K562 (cell line): ENCODE results near the gene RNASEH2C. TPM values are rescaled to one million over a fixed set of nuclear protein-coding genes. Genes with fewer than 3 reads are reported as not detected.
A peak's percentile ranks its signal among the peaks of the same experiment; 100 is the strongest.

Experiments
- CHD1 ChIP-seq: fragments of 200-600 bp; sonication (generic); IDR thresholded peaks from one replicate; pipeline ENCODE4 v1.6.1; 2012; ENCODE audit warnings: mild to moderate bottlenecking, moderate library complexity, low read length, inconsistent platforms
- CREB3 ChIP-seq: fragments of 450-650 bp; conservative IDR thresholded peaks from 2 replicates; pipeline ENCODE4 v1.6.1; 2016; ENCODE audit warnings: missing genetic modification characterization, low read depth, mild to moderate bottlenecking, missing compliant biosample characterization, moderate library complexity
- ERF ChIP-seq: fragments of 450-650 bp; formaldehyde crosslinking; IDR thresholded peaks from 2 replicates; pipeline ENCODE4 v1.4.0; 2020; ENCODE audit warnings: mild to moderate bottlenecking, mixed read lengths
- HNRNPUL1 ChIP-seq: fragments of 200-400 bp; formaldehyde crosslinking; IDR thresholded peaks from 2 replicates; pipeline ENCODE4 v1.6.1; 2017; ENCODE audit warnings: low read length
- MYC ChIP-seq, 2 experiments: fragments of 250-450 bp in 1 of 2; sonication (Bioruptor Pico) in 1 of 2; IDR thresholded peaks; 2 replicates each; pipeline versions ENCODE4 v1.5.1 to v1.6.1; 2012 to 2021; ENCODE audit warnings: low read depth in 2 of 2, borderline replicate concordance in 1 of 2, improper control_type of control experiment in 1 of 2, low read length in 1 of 2, mild to moderate bottlenecking in 1 of 2, moderate library complexity in 1 of 2
- NRF1 ChIP-seq, 2 experiments: fragments of 450-650 bp; IDR thresholded peaks in 1 of 2; conservative IDR thresholded peaks in 1 of 2; 2 replicates each; pipeline ENCODE4 v1.6.1; 2014; ENCODE audit warnings: mild to moderate bottlenecking in 2 of 2
- SMAD1 ChIP-seq: fragments of 150-350 bp; IDR thresholded peaks from 2 replicates; pipeline ENCODE4 v1.6.1; 2014; ENCODE audit warnings: low read length, low read depth; ENCODE audit not compliant: partially characterized antibody
- SREBF2 ChIP-seq: sonication (generic); formaldehyde crosslinking; IDR thresholded peaks from 2 replicates; pipeline ENCODE4 v1.4.0; 2020; ENCODE audit warnings: mild to moderate bottlenecking, missing genetic modification reagents
- SRF ChIP-seq, 2 experiments: fragments of 250-450, 450-650 bp in 1 of 2; sonication (Bioruptor Pico) in 1 of 2; sonication (generic) in 1 of 2; formaldehyde crosslinking; IDR thresholded peaks; 2 replicates each; pipeline versions ENCODE4 v1.5.0 to v1.5.1; 2020 to 2022; ENCODE audit warnings: mild to moderate bottlenecking in 1 of 2, missing genetic modification reagents in 1 of 2
- XRCC4 ChIP-seq: IDR thresholded peaks from one replicate; pipeline ENCODE4 v1.6.1; 2011; ENCODE audit not compliant: insufficient read depth, insufficient read length; ENCODE audit errors: extremely low read depth
- ZBTB7A ChIP-seq: IDR thresholded peaks from 2 replicates; pipeline ENCODE4 v1.6.1; 2011; ENCODE audit warnings: low read depth, mild to moderate bottlenecking, low read length, moderate library complexity, borderline replicate concordance; ENCODE audit not compliant: control insufficient read depth
- ZNF75A ChIP-seq: fragments of 450-650 bp; formaldehyde crosslinking; IDR thresholded peaks from 2 replicates; pipeline ENCODE4 v1.4.0; 2020; ENCODE audit warnings: mild to moderate bottlenecking
- polyA plus RNA-seq, 8 experiments: library from polyadenylated mRNA; depleted of rRNA in 4 of 8; stranded (reverse) in 5 of 8; unstranded in 3 of 8; fragments of >200 nt; fragmentation: Nextera tagmentation in 2 of 8; fragmentation: Illumina TruSeq in 1 of 8; extraction: Ambion mirVana in 2 of 8; extraction: Trizol in 1 of 8; gene quantifications; 2 replicates each; pipeline versions ENCODE4 v1.2.1 to v1.2.3, GENCODE V29; 2011 to 2014; ENCODE audit warnings: inconsistent platforms in 1 of 8, missing spikeins in 1 of 8
- total RNA-seq, 7 experiments: library from RNA; depleted of rRNA in 6 of 7; stranded (reverse); fragments of >200 nt in 6 of 7; fragmentation: Illumina TruSeq in 2 of 7; extraction: Trizol in 2 of 7; gene quantifications; 2 replicates each; pipeline versions ENCODE4 v1.2.1 to v1.2.3, GENCODE V29; 2011 to 2021; ENCODE audit warnings: low replicate concordance in 1 of 7
- TF ChIP-seq, protein P1 (sequence below), 2 experiments: IDR thresholded peaks; 2 replicates each; pipeline ENCODE4 v1.6.1; 2012; ENCODE audit warnings: improper control_type of control experiment in 2 of 2, low read depth in 2 of 2, low read length in 2 of 2, borderline replicate concordance in 1 of 2
- TF ChIP-seq, protein P2 (sequence below), 3 experiments: IDR thresholded peaks in 2 of 3; conservative IDR thresholded peaks in 1 of 3; 2 replicates each; pipeline ENCODE4 v1.5.1; 2011 to 2012; ENCODE audit warnings: low read length in 3 of 3, mild to moderate bottlenecking in 3 of 3, control low read depth in 2 of 3, improper control_type of control experiment in 1 of 3, inconsistent platforms in 1 of 3, low read depth in 1 of 3, mixed read lengths in 1 of 3, moderate library complexity in 1 of 3; ENCODE audit not compliant: insufficient read depth in 2 of 3
- TF ChIP-seq, protein P3 (sequence below): sonication (generic); formaldehyde crosslinking; IDR thresholded peaks from 2 replicates; pipeline ENCODE4 v1.8.0; 2022; ENCODE audit warnings: mild to moderate bottlenecking, missing genetic modification reagents
- TF ChIP-seq, protein P4 (sequence below): fragments of 250-450 bp; sonication (Bioruptor Pico); IDR thresholded peaks from 2 replicates; pipeline ENCODE4 v1.5.0; 2022; ENCODE audit warnings: mild to moderate bottlenecking

RNASEH2C gene
- total and polyA plus RNA-seq, 9 of the 15 experiments (the other 6 are each of a cell fraction or from before 2014, with no cell fraction given), result 5.4 to 78.2 (median 15.6) TPM

DNA sequence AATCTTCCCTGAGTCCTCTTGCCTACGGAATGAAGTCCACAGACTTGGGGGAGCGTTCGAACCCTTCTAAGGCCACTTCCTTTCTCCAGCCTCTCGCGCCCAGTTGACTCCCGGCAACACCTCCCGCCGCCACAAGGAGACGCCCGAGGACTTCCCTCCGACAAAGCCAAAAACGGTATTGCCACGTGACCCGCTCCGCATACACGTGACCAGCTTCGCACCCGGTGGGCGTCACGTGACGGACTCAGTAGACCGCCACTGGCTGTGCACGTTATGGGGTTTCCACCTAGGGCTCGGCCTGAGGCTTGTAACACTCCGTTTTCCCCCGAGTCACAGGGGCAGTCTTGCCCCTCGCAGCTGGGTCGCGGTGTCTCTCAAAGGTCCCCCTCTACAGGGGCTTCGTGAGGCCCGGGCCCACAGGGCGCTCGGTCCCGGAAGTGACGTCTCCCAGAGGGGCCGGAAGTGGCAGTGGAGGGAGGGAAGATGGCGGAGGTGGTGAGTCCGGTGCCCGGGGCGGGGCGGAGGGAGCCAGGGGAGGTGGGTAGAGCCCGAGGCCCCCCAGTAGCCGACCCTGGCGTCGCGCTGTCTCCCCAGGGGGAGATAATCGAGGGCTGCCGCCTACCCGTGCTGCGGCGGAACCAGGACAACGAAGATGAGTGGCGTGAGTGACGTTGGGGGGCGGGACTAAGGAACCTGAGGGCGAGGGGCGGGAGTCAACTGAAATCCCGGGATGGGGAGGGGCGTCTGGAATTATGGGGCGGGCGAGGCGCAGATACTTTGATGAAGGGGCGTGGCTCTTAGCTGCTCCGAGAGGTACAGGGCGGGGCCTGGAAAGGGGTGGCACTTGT lies 8.6 kb downstream of the RNASEH2C start, which contains the start of gene KAT5 (continued):
- TF ChIP-seq, protein P1, sequence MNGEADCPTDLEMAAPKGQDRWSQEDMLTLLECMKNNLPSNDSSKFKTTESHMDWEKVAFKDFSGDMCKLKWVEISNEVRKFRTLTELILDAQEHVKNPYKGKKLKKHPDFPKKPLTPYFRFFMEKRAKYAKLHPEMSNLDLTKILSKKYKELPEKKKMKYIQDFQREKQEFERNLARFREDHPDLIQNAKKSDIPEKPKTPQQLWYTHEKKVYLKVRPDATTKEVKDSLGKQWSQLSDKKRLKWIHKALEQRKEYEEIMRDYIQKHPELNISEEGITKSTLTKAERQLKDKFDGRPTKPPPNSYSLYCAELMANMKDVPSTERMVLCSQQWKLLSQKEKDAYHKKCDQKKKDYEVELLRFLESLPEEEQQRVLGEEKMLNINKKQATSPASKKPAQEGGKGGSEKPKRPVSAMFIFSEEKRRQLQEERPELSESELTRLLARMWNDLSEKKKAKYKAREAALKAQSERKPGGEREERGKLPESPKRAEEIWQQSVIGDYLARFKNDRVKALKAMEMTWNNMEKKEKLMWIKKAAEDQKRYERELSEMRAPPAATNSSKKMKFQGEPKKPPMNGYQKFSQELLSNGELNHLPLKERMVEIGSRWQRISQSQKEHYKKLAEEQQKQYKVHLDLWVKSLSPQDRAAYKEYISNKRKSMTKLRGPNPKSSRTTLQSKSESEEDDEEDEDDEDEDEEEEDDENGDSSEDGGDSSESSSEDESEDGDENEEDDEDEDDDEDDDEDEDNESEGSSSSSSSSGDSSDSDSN (IDR thresholded peaks at IDR 0.05; ENCODE audit: borderline replicate concordance in 1 of 2, low read depth in 2 of 2, low read length in 2 of 2), result no peak
- no peak for TF ChIP-seq XRCC4
- TF ChIP-seq, protein P2, sequence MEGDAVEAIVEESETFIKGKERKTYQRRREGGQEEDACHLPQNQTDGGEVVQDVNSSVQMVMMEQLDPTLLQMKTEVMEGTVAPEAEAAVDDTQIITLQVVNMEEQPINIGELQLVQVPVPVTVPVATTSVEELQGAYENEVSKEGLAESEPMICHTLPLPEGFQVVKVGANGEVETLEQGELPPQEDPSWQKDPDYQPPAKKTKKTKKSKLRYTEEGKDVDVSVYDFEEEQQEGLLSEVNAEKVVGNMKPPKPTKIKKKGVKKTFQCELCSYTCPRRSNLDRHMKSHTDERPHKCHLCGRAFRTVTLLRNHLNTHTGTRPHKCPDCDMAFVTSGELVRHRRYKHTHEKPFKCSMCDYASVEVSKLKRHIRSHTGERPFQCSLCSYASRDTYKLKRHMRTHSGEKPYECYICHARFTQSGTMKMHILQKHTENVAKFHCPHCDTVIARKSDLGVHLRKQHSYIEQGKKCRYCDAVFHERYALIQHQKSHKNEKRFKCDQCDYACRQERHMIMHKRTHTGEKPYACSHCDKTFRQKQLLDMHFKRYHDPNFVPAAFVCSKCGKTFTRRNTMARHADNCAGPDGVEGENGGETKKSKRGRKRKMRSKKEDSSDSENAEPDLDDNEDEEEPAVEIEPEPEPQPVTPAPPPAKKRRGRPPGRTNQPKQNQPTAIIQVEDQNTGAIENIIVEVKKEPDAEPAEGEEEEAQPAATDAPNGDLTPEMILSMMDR (IDR thresholded peaks at IDR 0.05 in 2 of 3, conservative IDR thresholded peaks at IDR 0.05 in 1 of 3; ENCODE audit: insufficient read depth in 2 of 3, low read depth in 1 of 3, low read length in 3 of 3), result peak; percentile 97 to 99 (median 98)
- TF ChIP-seq ERF (CRISPR knock-in tag), result peak; percentile 93; the same call in 1 of the 2 replicates
- no peak for TF ChIP-seq SREBF2 (CRISPR knock-in tag)
- peak; percentile 93 for TF ChIP-seq MYC (IDR thresholded peaks at IDR 0.05; ENCODE audit: low read depth, low read length)
- TF ChIP-seq MYC (CRISPR knock-in tag; IDR thresholded peaks at IDR 0.05; ENCODE audit: borderline replicate concordance, low read depth), result peak; percentile 97
- peak in 1 of 2 experiments; percentile 47; a peak in 2 of 4 replicates for TF ChIP-seq NRF1 (conservative IDR thresholded peaks at IDR 0.05 in 1 of 2, IDR thresholded peaks at IDR 0.05 in 1 of 2)
- no peak for TF ChIP-seq CHD1
- TF ChIP-seq ZNF75A (CRISPR knock-in tag), result no peak
- TF ChIP-seq HNRNPUL1, result no peak
- TF ChIP-seq, protein P3, sequence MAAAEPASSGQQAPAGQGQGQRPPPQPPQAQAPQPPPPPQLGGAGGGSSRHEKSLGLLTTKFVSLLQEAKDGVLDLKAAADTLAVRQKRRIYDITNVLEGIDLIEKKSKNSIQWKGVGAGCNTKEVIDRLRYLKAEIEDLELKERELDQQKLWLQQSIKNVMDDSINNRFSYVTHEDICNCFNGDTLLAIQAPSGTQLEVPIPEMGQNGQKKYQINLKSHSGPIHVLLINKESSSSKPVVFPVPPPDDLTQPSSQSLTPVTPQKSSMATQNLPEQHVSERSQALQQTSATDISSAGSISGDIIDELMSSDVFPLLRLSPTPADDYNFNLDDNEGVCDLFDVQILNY, result peak; percentile 86; the same call in 1 of the 2 replicates
- TF ChIP-seq SMAD1, result peak; percentile 11
- TF ChIP-seq, protein P4, sequence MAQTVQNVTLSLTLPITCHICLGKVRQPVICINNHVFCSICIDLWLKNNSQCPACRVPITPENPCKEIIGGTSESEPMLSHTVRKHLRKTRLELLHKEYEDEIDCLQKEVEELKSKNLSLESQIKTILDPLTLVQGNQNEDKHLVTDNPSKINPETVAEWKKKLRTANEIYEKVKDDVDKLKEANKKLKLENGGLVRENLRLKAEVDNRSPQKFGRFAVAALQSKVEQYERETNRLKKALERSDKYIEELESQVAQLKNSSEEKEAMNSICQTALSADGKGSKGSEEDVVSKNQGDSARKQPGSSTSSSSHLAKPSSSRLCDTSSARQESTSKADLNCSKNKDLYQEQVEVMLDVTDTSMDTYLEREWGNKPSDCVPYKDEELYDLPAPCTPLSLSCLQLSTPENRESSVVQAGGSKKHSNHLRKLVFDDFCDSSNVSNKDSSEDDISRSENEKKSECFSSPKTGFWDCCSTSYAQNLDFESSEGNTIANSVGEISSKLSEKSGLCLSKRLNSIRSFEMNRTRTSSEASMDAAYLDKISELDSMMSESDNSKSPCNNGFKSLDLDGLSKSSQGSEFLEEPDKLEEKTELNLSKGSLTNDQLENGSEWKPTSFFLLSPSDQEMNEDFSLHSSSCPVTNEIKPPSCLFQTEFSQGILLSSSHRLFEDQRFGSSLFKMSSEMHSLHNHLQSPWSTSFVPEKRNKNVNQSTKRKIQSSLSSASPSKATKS (CRISPR knock-in tag), result no peak
- peak; percentile 85 to 94 for TF ChIP-seq SRF (CRISPR knock-in tag; IDR thresholded peaks at IDR 0.05)
- peak; percentile 54 for TF ChIP-seq ZBTB7A
- peak; percentile 90 for TF ChIP-seq CREB3 (tag)
